Fibroblast of the aortic adventitia (primary cell): Measurements from ENCODE around the gene FBXO21. TPM values are rescaled to one million over a fixed set of nuclear protein-coding genes. Genes with fewer than 3 reads are reported as not detected.
A peak's percentile ranks its signal among the peaks of the same experiment; 100 is the strongest.
"Not testable (repeated sequence)": the region's sequence is repeated elsewhere in the genome, so short reads cannot be mapped to it uniquely, and the experiment has no call there.

Source experiments
- DNase-seq: peaks from one replicate; pipeline ENCODE4 v3.0.0-alpha.2; 2010; ENCODE audit warnings: low read depth
- H3K4me3 ChIP-seq: 2 replicates; pipeline ENCODE4 v1.5.1; 2011; ENCODE audit warnings: low read depth, mild to moderate bottlenecking, control low read depth, low read length, moderate library complexity
- total RNA-seq: library from RNA; depleted of rRNA; stranded (reverse); fragments of >200 nt; gene quantifications from 2 replicates; pipeline ENCODE4 v1.2.3, GENCODE V29; 2012; ENCODE audit warnings: low replicate concordance
- TF ChIP-seq, protein P1 (sequence below): IDR thresholded peaks from 2 replicates; pipeline ENCODE4 v1.5.1; 2011; ENCODE audit warnings: mild to moderate bottlenecking, low read length, control low read depth, inconsistent platforms; ENCODE audit not compliant: insufficient read depth

The FBXO21 gene
- total RNA-seq, 1 donor: 41.5 TPM

GRCh38 chr12:117189725-117190209 lies 503 bp downstream of the FBXO21 start:
- DNase-seq: peak; percentile 21
- H3K4me3 ChIP-seq: peak overlapping the region; percentile 90
- TF ChIP-seq, protein P1, sequence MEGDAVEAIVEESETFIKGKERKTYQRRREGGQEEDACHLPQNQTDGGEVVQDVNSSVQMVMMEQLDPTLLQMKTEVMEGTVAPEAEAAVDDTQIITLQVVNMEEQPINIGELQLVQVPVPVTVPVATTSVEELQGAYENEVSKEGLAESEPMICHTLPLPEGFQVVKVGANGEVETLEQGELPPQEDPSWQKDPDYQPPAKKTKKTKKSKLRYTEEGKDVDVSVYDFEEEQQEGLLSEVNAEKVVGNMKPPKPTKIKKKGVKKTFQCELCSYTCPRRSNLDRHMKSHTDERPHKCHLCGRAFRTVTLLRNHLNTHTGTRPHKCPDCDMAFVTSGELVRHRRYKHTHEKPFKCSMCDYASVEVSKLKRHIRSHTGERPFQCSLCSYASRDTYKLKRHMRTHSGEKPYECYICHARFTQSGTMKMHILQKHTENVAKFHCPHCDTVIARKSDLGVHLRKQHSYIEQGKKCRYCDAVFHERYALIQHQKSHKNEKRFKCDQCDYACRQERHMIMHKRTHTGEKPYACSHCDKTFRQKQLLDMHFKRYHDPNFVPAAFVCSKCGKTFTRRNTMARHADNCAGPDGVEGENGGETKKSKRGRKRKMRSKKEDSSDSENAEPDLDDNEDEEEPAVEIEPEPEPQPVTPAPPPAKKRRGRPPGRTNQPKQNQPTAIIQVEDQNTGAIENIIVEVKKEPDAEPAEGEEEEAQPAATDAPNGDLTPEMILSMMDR: no peak

- TF ChIP-seq, protein P1: no peak
- H3K4me3 ChIP-seq: peak overlapping the region; percentile 90
- DNase-seq: peak; percentile 69
Observed at GRCh38 chr12:117188961-117189724, 1.1 kb downstream of the FBXO21 start.

DNA sequence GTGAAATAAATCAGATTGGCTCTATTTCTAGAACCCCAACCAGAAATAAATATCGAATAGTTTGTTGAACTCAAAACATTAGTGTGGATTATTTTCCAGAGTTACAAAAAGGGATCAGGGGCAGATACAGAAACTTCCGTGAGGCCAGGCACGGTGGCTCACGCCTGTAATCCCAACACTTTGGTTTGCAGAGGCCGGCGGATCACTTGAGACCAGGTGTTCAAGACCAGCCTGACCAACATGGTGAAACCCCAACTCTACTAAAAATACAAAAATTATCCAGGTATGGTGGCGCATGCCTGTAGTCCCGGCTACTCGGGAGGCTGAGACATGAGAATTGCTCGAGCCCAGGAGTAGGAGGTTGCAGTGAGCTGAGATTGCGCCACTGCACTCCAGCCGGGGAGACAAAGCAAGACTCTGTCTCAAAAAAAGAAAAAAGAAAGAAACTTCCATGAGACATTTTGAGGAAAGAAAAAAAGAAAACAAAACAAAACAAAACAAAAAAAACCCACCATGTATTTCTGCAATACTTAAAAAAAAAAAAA lies 2.1 kb downstream of the FBXO21 start:
- no peak overlapping the region for H3K4me3 ChIP-seq

DNA sequence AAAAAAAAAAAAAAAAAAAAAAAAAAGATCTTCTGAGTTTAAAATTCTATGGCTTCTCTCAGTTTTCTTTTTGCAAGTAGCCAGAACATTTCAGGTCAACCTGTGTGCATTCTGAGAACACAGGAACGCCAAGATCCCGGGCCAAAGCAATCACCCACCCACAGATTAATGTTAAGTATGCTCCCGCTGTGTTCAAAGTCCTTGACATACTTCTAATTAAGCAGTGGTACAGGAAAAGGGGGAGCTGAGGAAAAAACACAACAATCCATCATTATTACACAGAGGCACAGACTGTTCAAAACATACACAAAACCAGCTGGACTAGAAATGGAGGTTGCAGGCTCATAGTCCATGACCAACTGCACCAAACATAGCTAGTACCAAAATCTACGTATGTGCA lies 2.8 kb downstream of the FBXO21 start:
- no peak for DNase-seq
- TF ChIP-seq, protein P1: no peak
- no peak overlapping the region for H3K4me3 ChIP-seq

More for the DNA sequence above, 2.1 kb downstream of the FBXO21 start:
- DNase-seq: no peak
- TF ChIP-seq, protein P1: no peak

GRCh38 chr12:117182866-117183265 lies 7.4 kb downstream of the FBXO21 start:
- H3K4me3 ChIP-seq: no peak overlapping the region
- TF ChIP-seq, protein P1: no peak
- no peak for DNase-seq

DNA sequence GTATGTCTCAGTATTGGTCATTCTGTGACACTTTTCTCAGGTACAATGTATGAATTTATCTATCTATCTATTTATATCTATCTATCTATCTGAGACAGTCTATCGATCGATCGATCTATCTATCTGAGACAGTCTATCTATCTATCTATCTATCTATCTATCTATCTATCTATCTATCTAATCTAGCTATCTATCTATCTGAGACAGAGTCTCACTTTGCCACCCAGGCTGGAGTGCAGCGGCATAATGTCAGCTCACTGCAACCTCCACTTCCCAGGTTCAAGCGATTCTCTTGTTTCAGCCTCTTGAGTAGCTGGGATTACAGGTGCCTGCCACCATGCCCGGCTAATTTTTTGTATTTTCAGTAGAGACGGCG lies 8.8 kb downstream of the FBXO21 start:
- DNase-seq, H3K4me3 ChIP-seq: not testable (repeated sequence)

DNA sequence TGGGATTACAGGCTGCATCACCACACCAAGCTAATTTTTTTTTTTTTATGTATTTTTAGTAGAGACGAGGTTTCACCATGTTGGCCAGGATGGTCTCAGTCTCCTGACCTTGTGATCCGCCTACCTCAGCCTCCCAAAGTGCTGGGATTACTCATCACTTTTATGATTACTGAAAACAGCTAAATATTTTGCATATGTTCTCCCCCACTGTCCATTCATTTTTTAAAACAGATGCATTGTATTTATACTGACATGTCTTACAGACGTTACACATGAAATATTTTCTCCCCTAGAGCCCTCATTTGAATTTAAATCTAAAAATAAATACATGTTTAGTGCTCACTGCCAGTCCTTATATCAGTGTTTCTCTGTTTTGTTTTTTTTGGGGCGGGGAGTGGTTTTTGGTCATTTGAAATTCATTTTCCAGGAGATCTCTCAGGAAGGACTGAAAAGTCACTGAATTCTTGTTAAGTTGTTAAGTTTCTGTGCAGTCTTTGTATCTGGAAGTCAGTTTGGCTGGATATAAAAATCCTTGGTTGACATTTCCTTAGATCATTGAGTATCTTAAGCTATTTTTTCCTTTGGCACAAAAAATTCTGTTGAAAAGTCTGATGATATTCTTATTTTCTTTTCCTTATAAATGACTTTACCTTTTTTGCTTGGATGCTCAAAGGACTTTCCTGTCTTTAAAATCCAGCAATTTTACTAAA lies 9.4 kb downstream of the FBXO21 start:
- no peak overlapping the region for H3K4me3 ChIP-seq
- TF ChIP-seq, protein P1: no peak
- DNase-seq: no peak
